ENCODE results near the gene PDSS2. TPM values are rescaled to one million over a fixed set of nuclear protein-coding genes. Genes with fewer than 3 reads are reported as not detected.
"Not testable (repeated sequence)": the region's sequence is repeated elsewhere in the genome, so short reads cannot be mapped to it uniquely, and the experiment has no call there.

PDSS2 gene
- total RNA-seq, 2 experiments from 2014 or later = 13.1 to 16.9 TPM

DNA sequence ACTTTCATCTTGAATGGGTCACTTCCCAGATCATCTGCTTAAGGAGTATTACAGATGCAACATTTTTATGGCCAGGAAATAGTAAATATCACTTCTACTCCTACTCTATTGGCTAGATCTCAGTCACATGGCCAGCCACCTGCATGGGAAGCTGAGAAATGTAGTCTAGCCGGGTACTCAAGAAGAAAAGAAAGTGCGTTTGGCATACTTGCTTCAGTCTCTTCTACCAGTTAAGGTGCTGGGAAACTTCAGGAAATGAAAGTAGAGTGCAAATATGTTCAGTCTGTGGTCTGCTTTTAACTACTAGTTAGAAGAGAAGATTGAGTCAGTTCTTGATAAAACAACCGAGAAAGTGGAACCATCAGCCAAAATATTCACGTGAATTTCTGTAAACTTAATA is 129.2 kb downstream of the PDSS2 start:
- peak; percentile 88 for ATAC-seq

GRCh38 chr6:107329063-107329860 is 130.1 kb downstream of the PDSS2 start:
- Mint-ChIP-seq H3K36me3 (peaks cover 15% of the 10 kb centered on the region), H3K27ac (no peak overlapping the region), H3K4me1 (peaks cover 13% of the 10 kb centered on the region), H3K4me3 (no peak overlapping the region), H3K9me3 (ENCODE audit: low read depth) (no peaks in the 10 kb centered on the region), H3K27me3 (no peaks in the 10 kb centered on the region)
- DNase-seq = no peak
- no peak for ATAC-seq
- CTCF ChIA-PET = interaction anchor here (1.8 to 4.4 kb wide), 2 partner anchors 11 to 13 kb away, joined by 5 to 18 read pairs; no protein-coding TSS in a partner anchor

More for the DNA sequence above, 129.2 kb downstream of the PDSS2 start:
- peak overlapping the region; percentile 63 for H3K27ac Mint-ChIP-seq
- H3K4me1 Mint-ChIP-seq = peaks cover 13% of the 10 kb centered on the region
- H3K27me3 Mint-ChIP-seq = no peaks in the 10 kb centered on the region
- no peaks in the 10 kb centered on the region for H3K9me3 Mint-ChIP-seq (ENCODE audit: low read depth)
- DNase-seq = peak; percentile 59
- H3K36me3 Mint-ChIP-seq = peaks cover 15% of the 10 kb centered on the region
- peak overlapping the region; percentile 30 for H3K4me3 Mint-ChIP-seq
- CTCF ChIA-PET = interaction anchor here (1.8 to 4.4 kb wide), 2 partner anchors 12 kb away, joined by 5 to 18 read pairs; no protein-coding TSS in a partner anchor

- H3K9me3 Mint-ChIP-seq (ENCODE audit: low read depth) = no peaks in the 10 kb centered on the region
- ATAC-seq = no peak
- no peak overlapping the region for H3K4me3 Mint-ChIP-seq
- H3K36me3 Mint-ChIP-seq = peaks cover 10% of the 10 kb centered on the region
- H3K27me3 Mint-ChIP-seq = no peaks in the 10 kb centered on the region
- CTCF ChIA-PET = interaction anchor here (4.4 kb wide), 1 partner anchor 9 kb away, joined by 18 read pairs; no protein-coding TSS in a partner anchor
- H3K4me1 Mint-ChIP-seq = peaks cover 17% of the 10 kb centered on the region
- H3K27ac Mint-ChIP-seq = no peak overlapping the region
- DNase-seq = no peak
These were observed 131.3 kb downstream of the PDSS2 start for GRCh38 chr6:107328081-107328480.

GRCh38 chr6:107323133-107323785 is 136.1 kb downstream of the PDSS2 start:
- no peaks in the 10 kb centered on the region for H3K9me3 Mint-ChIP-seq (ENCODE audit: low read depth)
- CTCF ChIA-PET = interaction anchor here (1.1 kb wide), 1 partner anchor 17 kb away, joined by 4 read pairs; no protein-coding TSS in a partner anchor

GRCh38 chr6:107321793-107322192 is 137.6 kb downstream of the PDSS2 start:
- CTCF ChIA-PET = no interaction called here
- H3K9me3 Mint-ChIP-seq (ENCODE audit: low read depth) = no peaks in the 10 kb centered on the region
- peaks cover 9% of the 10 kb centered on the region for H3K4me1 Mint-ChIP-seq
- DNase-seq = no peak
- H3K4me3 Mint-ChIP-seq = no peak overlapping the region
- no peak overlapping the region for H3K27ac Mint-ChIP-seq
- ATAC-seq = no peak
- no peaks in the 10 kb centered on the region for H3K27me3 Mint-ChIP-seq
- H3K36me3 Mint-ChIP-seq = peaks cover 5% of the 10 kb centered on the region

More at GRCh38 chr6:107323133-107323785, 136.1 kb downstream of the PDSS2 start:
- H3K27me3 Mint-ChIP-seq = no peaks in the 10 kb centered on the region
- DNase-seq = no peak
- peaks cover 5% of the 10 kb centered on the region for H3K36me3 Mint-ChIP-seq
- H3K4me1 Mint-ChIP-seq = peaks cover 9% of the 10 kb centered on the region
- ATAC-seq = no peak
- no peak overlapping the region for H3K4me3 Mint-ChIP-seq
- no peak overlapping the region for H3K27ac Mint-ChIP-seq

DNA sequence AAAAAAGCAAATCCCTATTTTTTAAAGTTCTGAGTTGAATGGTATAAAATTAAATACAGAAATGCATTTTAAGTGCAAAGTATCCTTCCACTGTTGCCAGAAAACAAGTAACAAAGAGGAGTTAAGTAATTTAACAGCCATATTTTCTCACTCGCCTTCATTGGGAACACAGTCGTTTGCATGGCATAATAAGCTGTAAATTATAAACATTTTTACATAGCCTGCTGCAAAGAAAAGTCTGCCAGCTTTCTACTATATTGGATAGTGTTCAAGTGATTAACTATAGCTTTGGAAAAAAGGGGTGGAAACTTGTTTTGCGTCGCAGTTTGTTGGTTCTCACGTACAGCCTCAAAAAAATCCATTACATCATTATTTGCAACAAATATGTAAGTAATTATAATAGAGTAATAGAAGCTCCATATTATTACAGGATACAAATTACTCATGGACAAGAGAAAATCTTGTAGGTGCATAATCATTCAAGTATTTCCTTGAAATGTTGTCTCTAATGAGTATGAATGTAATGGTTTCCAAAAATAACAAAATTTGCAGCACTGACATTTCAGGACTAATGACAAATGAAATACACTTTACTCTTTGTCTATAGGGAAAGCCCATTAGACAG is 139.3 kb downstream of the PDSS2 start:
- Mint-ChIP-seq H3K9me3 (ENCODE audit: low read depth) (no peaks in the 10 kb centered on the region), H3K36me3 (no peaks in the 10 kb centered on the region)
- CTCF ChIA-PET = interaction anchor here (0.8 to 2.8 kb wide), 4 partner anchors 140 to 337 kb away, joined by 3 to 28 read pairs (median 4); partner anchors contain the start of gene PDSS2

DNA sequence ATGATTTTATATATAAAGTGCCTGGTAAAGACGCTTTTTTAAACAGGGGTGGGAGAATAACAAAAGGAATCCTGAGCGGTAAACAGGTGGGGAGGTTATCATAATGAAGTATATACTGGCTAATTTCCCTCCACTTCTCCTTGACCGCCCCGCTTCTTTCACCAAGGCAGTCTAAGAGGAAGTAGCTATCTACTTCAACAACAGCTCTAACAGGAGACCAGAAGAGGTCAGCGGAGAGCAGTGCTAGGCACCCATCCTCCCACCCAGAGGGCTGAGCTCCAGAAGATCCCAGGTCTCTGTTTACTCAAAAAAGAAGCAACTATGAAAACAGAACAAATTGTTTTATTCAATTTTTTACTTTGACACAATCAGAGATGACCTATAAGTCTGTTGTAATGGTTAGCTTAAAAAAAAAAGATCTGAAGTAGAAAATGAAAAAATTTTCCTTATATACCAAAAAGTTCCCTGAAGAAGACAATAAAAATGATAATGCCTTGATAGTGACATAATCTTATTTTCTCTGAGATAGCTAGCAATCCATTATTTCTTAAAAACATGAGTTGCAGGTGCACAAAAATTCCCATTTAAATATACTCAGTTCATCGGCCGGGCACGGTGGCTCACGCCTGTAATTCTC is 141.1 kb downstream of the PDSS2 start:
- H3K36me3 Mint-ChIP-seq = no peaks in the 10 kb centered on the region
- no peaks in the 10 kb centered on the region for H3K27me3 Mint-ChIP-seq
- no peaks in the 10 kb centered on the region for H3K9me3 Mint-ChIP-seq (ENCODE audit: low read depth)
- CTCF ChIA-PET = interaction anchor here (0.6 to 2.8 kb wide), 28 partner anchors 11 to 1047 kb away, joined by 3 to 28 read pairs (median 4); partner anchors contain the start of gene PDSS2
- peaks cover 7% of the 10 kb centered on the region for H3K4me1 Mint-ChIP-seq
- peak; percentile 61 for DNase-seq
- ATAC-seq = peak; percentile 80
- no peak overlapping the region for H3K4me3 Mint-ChIP-seq
- no peak overlapping the region for H3K27ac Mint-ChIP-seq

More for the DNA sequence above, 139.3 kb downstream of the PDSS2 start:
- Mint-ChIP-seq H3K27ac (no peak overlapping the region), H3K4me3 (no peak overlapping the region), H3K4me1 (peaks cover 9% of the 10 kb centered on the region), H3K27me3 (no peaks in the 10 kb centered on the region)
- ATAC-seq = no peak
- no peak for DNase-seq

DNA sequence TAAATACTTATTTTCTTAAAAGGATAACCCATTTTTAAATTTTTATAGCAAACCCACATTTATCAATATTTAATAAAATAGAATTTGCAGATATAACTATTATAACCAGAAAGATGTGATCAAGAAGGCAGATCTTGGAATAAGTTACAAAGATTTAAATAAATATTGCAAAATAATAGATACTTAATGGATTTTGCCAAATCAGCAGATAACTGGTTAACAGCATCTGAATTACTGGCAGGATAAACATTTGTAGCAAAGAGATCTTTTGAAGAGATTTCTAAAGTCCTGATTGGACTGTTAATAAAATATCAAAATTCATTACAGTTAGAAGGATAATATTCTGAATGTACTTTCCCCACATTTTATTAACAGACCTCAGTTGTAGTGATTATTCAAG is 144.2 kb downstream of the PDSS2 start:
- ATAC-seq (no peak), DNase-seq (no peak)
- Mint-ChIP-seq H3K27ac (no peak overlapping the region), H3K4me1 (no peaks in the 10 kb centered on the region), H3K27me3 (no peaks in the 10 kb centered on the region), H3K36me3 (no peaks in the 10 kb centered on the region), H3K4me3 (no peak overlapping the region), H3K9me3 (ENCODE audit: low read depth) (no peaks in the 10 kb centered on the region)
- CTCF ChIA-PET = no interaction called here

DNA sequence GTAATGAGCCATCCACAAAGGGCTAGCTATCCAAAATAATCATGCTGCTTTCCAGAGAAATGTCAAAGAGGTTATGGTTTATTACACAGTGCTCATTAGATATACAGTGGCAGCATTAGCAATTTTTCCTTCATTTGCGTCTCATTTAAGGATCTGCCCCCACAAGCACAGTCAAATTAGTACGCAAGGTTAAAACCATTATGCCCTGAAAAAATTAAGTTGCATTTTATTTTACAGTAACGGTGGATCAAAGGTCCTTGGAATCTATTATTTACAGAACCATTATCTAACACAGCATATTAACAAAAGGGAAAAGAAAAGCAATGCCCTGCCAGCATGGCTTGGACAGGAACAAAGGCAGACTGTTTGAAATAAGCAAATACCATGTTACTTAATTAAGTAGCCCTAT is 144.8 kb downstream of the PDSS2 start:
- H3K9me3 Mint-ChIP-seq (ENCODE audit: low read depth) = no peaks in the 10 kb centered on the region
- no peak overlapping the region for H3K4me3 Mint-ChIP-seq
- no peak overlapping the region for H3K27ac Mint-ChIP-seq
- no peaks in the 10 kb centered on the region for H3K27me3 Mint-ChIP-seq
- ATAC-seq = no peak
- H3K36me3 Mint-ChIP-seq = no peaks in the 10 kb centered on the region
- H3K4me1 Mint-ChIP-seq = no peaks in the 10 kb centered on the region
- CTCF ChIA-PET = no interaction called here
- DNase-seq = no peak

GRCh38 chr6:107313776-107314175 is 145.6 kb downstream of the PDSS2 start:
- Mint-ChIP-seq H3K4me3 (no peak overlapping the region), H3K27me3 (no peaks in the 10 kb centered on the region), H3K36me3 (no peaks in the 10 kb centered on the region), H3K9me3 (ENCODE audit: low read depth) (no peaks in the 10 kb centered on the region), H3K27ac (no peak overlapping the region), H3K4me1 (no peaks in the 10 kb centered on the region)
- CTCF ChIA-PET = no interaction called here
- no peak for ATAC-seq
- no peak for DNase-seq

GRCh38 chr6:107310362-107310761 is 149.0 kb downstream of the PDSS2 start:
- no peaks in the 10 kb centered on the region for H3K27me3 Mint-ChIP-seq
- no peaks in the 10 kb centered on the region for H3K36me3 Mint-ChIP-seq
- no peaks in the 10 kb centered on the region for H3K9me3 Mint-ChIP-seq (ENCODE audit: low read depth)
- DNase-seq = no peak
- H3K4me1 Mint-ChIP-seq = no peaks in the 10 kb centered on the region
- no peak overlapping the region for H3K27ac Mint-ChIP-seq
- CTCF ChIA-PET = no interaction called here
- H3K4me3 Mint-ChIP-seq = no peak overlapping the region
- no peak for ATAC-seq

GRCh38 chr6:107308677-107309076 is 150.7 kb downstream of the PDSS2 start:
- DNase-seq = no peak
- Mint-ChIP-seq H3K4me3 (no peak overlapping the region), H3K36me3 (no peaks in the 10 kb centered on the region), H3K9me3 (ENCODE audit: low read depth) (no peaks in the 10 kb centered on the region), H3K27me3 (no peaks in the 10 kb centered on the region), H3K4me1 (peaks cover 3% of the 10 kb centered on the region), H3K27ac (no peak overlapping the region)
- no peak for ATAC-seq
- CTCF ChIA-PET = no interaction called here

DNA sequence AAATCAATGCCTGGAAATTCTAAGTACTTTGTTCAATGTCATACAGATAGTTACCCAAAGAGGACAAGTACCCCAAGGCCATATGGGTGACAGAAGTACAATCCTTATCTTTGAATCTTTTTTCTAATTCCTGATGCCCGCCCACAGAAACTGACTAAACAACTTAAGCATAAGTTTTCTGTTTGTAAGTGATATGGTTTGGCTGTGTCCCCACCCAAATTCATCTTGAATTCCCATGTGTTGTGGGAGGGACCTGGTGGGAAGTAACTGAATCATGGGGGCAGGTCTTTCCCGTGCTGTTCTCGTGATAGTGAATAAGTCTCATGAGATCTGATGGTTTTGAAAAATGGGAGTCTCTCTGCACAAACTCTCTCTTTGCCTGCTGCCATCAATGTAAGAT is 153.4 kb downstream of the PDSS2 start:
- CTCF ChIA-PET; ATAC-seq; H3K4me3 Mint-ChIP-seq; H3K36me3 Mint-ChIP-seq; H3K9me3 Mint-ChIP-seq (ENCODE audit: low read depth); H3K4me1 Mint-ChIP-seq; H3K27me3 Mint-ChIP-seq; DNase-seq; H3K27ac Mint-ChIP-seq: not testable (repeated sequence)

Data from activated CD8-positive, alpha-beta memory T cell treated with anti-CD3 and anti-CD28 coated beads, Interleukin-2, amount 10 ng/mL, durations not matched to agents 7 days and 5 days (primary cell).